DOHH2 (cell line): ENCODE results near the gene PMF1.

Experiments
- H3F3A ChIP-seq: fragments of 200-600 bp; sonication (generic), shearing (Covaris generic); 2 replicates; pipeline ENCODE4 v1.6.0; 2016; ENCODE audit warnings: antibody characterized with exemption, mild to moderate bottlenecking; ENCODE audit not compliant: control insufficient read depth, insufficient read depth
- H3K27ac ChIP-seq: fragments of 200-600 bp; sonication (generic); 2 replicates; pipeline ENCODE4 v1.5.1; 2014; ENCODE audit warnings: low read depth, mild to moderate bottlenecking, low read length, moderate library complexity
- H3K27me3 ChIP-seq: fragments of 200-600 bp; sonication (generic); 2 replicates; pipeline ENCODE4 v1.6.1; 2014; ENCODE audit warnings: mild to moderate bottlenecking, low read length, mixed read lengths; ENCODE audit not compliant: control insufficient read depth
- H3K36me3 ChIP-seq: fragments of 200-600 bp; sonication (generic); 2 replicates; pipeline ENCODE4 v1.6.1; 2014; ENCODE audit warnings: mild to moderate bottlenecking, low read length, moderate library complexity, mixed read lengths; ENCODE audit not compliant: control insufficient read depth
- H3K4me1 ChIP-seq: fragments of 200-600 bp; sonication (generic); 2 replicates; pipeline ENCODE4 v1.6.1; 2014; ENCODE audit warnings: mild to moderate bottlenecking, low read length, mixed read lengths; ENCODE audit not compliant: control insufficient read depth
- H3K4me2 ChIP-seq: fragments of 200-600 bp; sonication (generic); 2 replicates; pipeline ENCODE4 v1.6.0; 2014; ENCODE audit warnings: mild to moderate bottlenecking, low read length, moderate library complexity
- H3K4me3 ChIP-seq: fragments of 200-600 bp; sonication (generic); 2 replicates; pipeline ENCODE4 v1.5.1; 2014; ENCODE audit warnings: mild to moderate bottlenecking, low read length, mixed read lengths
- H3K79me2 ChIP-seq: fragments of 200-600 bp; sonication (generic); 2 replicates; pipeline ENCODE4 v1.6.1; 2014; ENCODE audit warnings: mild to moderate bottlenecking, low read length, mixed read lengths; ENCODE audit not compliant: control insufficient read depth
- H3K9me2 ChIP-seq: fragments of 200-600 bp; sonication (generic); replicated peaks from 2 replicates; pipeline ENCODE4 v1.6.1; 2014; ENCODE audit warnings: mild to moderate bottlenecking, low read length, mixed read lengths; ENCODE audit not compliant: control insufficient read depth
- H3K9me3 ChIP-seq: fragments of 200-600 bp; sonication (generic); 2 replicates; pipeline ENCODE4 v1.6.1; 2014; ENCODE audit warnings: antibody characterized with exemption, low read length, mixed read lengths; ENCODE audit not compliant: control insufficient read depth, insufficient read depth
- H4K20me1 ChIP-seq: fragments of 200-600 bp; sonication (generic); 2 replicates; pipeline ENCODE4 v1.6.0; 2014; ENCODE audit warnings: low read depth, mild to moderate bottlenecking, antibody characterized with exemption, low read length, moderate library complexity; ENCODE audit not compliant: control insufficient read depth, insufficient read depth
- CTCF ChIP-seq: fragments of 200-600 bp; sonication (generic); IDR thresholded peaks from one replicate; pipeline ENCODE4 v1.5.1; 2014; ENCODE audit warnings: antibody characterized with exemption, mild to moderate bottlenecking, low read depth, low read length; ENCODE audit not compliant: poor library complexity, severe bottlenecking
- EZH2phosphoT487 ChIP-seq: fragments of 200-600 bp; sonication (generic); IDR thresholded peaks from 2 replicates; pipeline ENCODE4 v1.6.1; 2017; ENCODE audit warnings: borderline replicate concordance, mild to moderate bottlenecking, antibody characterized with exemption, low read length, moderate library complexity, mixed read lengths

Gene PMF1

GRCh38 chr1:156212833-156213643 is at the start of gene PMF1:
Gene PMF1 (plus strand): TSS chr1:156213007. CDS start chr1:156213016, 9 bp downstream.
- peaks cover 37% of the 10 kb centered on the region for H3K79me2 ChIP-seq
- peaks cover 5% of the 10 kb centered on the region; the same call in 1 of the 2 replicates for H3F3A ChIP-seq
- no peaks in the 10 kb centered on the region for H3K9me3 ChIP-seq
- peaks cover 42% of the 10 kb centered on the region for H3K36me3 ChIP-seq
- H3K9me2 ChIP-seq = no peaks in the 10 kb centered on the region
- no peaks in the 10 kb centered on the region for H3K27me3 ChIP-seq
- peak within 1 kb of the TSS; percentile 96 for H3K4me3 ChIP-seq
- peaks cover 12% of the 10 kb centered on the region for H3K4me1 ChIP-seq
- peak within 1 kb of the TSS; percentile 74 for H3K27ac ChIP-seq
- H3K4me2 ChIP-seq = peak within 1 kb of the TSS; percentile 77
- H4K20me1 ChIP-seq = no peaks in the 10 kb centered on the region
- no peak for TF ChIP-seq EZH2phosphoT487
- no peak for TF ChIP-seq CTCF

- H3K9me2 ChIP-seq = no peaks in the 10 kb centered on the region
- H3F3A ChIP-seq = no peaks in the 10 kb centered on the region
- no peaks in the 10 kb centered on the region for H3K79me2 ChIP-seq
- TF ChIP-seq CTCF (no peak), EZH2phosphoT487 (no peak)
- H3K4me2 ChIP-seq = no peak overlapping the region
- no peak overlapping the region for H3K27ac ChIP-seq
- peaks cover 38% of the 10 kb centered on the region for H3K36me3 ChIP-seq
- H3K4me3 ChIP-seq = no peak overlapping the region
- no peaks in the 10 kb centered on the region for H3K9me3 ChIP-seq
- H4K20me1 ChIP-seq = no peaks in the 10 kb centered on the region
- H3K27me3 ChIP-seq = no peaks in the 10 kb centered on the region
- H3K4me1 ChIP-seq = peaks cover 12% of the 10 kb centered on the region
Measured at GRCh38 chr1:156163712-156164111, 49.1 kb upstream of the PMF1 start.

- TF ChIP-seq EZH2phosphoT487 (no peak), CTCF (no peak)
- no peaks in the 10 kb centered on the region for H3K27me3 ChIP-seq
Measured at GRCh38 chr1:156164125-156164831, 48.5 kb upstream of the PMF1 start.

More at GRCh38 chr1:156164125-156164831, 48.5 kb upstream of the PMF1 start:
- no peak overlapping the region for H3K27ac ChIP-seq
- H3K4me2 ChIP-seq = no peak overlapping the region
- no peaks in the 10 kb centered on the region for H3K9me2 ChIP-seq
- no peaks in the 10 kb centered on the region for H3F3A ChIP-seq
- peaks cover 10% of the 10 kb centered on the region for H3K4me1 ChIP-seq
- H3K36me3 ChIP-seq = peaks cover 36% of the 10 kb centered on the region
- H3K79me2 ChIP-seq = no peaks in the 10 kb centered on the region
- no peak overlapping the region for H3K4me3 ChIP-seq
- H3K9me3 ChIP-seq = no peaks in the 10 kb centered on the region
- no peaks in the 10 kb centered on the region for H4K20me1 ChIP-seq
